ENCODE measurements around the gene MPRIP.

MPRIP gene

GRCh38 chr17:17086585-17086984, 44.3 kb downstream of the MPRIP start:
- DNase-seq = no peak
- Mint-ChIP-seq H3K4me1 (peaks cover 39% of the 10 kb centered on the region), H3K9me3 (no peaks in the 10 kb centered on the region), H3K27me3 (ENCODE audit: low read depth, poor library complexity) (no peaks in the 10 kb centered on the region), H3K4me3 (no peak overlapping the region), H3K36me3 (ENCODE audit: low read depth) (peaks cover 60% of the 10 kb centered on the region), H3K27ac (peak overlapping the region; percentile 4)
- TF ChIP-seq CTCF (IDR thresholded peaks at IDR 0.05) = no peak

- no peaks in the 10 kb centered on the region for H3K9me3 Mint-ChIP-seq
- no peaks in the 10 kb centered on the region for H3K27me3 Mint-ChIP-seq (ENCODE audit: low read depth, poor library complexity)
- H3K4me1 Mint-ChIP-seq = peaks cover 48% of the 10 kb centered on the region
- no peak overlapping the region for H3K4me3 Mint-ChIP-seq
- H3K27ac Mint-ChIP-seq = peak overlapping the region; percentile 88
- no peak for DNase-seq
- peaks cover 63% of the 10 kb centered on the region for H3K36me3 Mint-ChIP-seq (ENCODE audit: low read depth)
- no peak for TF ChIP-seq CTCF (IDR thresholded peaks at IDR 0.05)
These were observed 45.3 kb downstream of the MPRIP start for GRCh38 chr17:17087424-17088015.

GRCh38 chr17:17088086-17088485, 45.8 kb downstream of the MPRIP start:
- H3K27ac Mint-ChIP-seq = no peak overlapping the region
- peaks cover 47% of the 10 kb centered on the region for H3K4me1 Mint-ChIP-seq
- no peak for DNase-seq
- no peak overlapping the region for H3K4me3 Mint-ChIP-seq
- peaks cover 57% of the 10 kb centered on the region for H3K36me3 Mint-ChIP-seq (ENCODE audit: low read depth)
- no peaks in the 10 kb centered on the region for H3K9me3 Mint-ChIP-seq
- TF ChIP-seq CTCF (IDR thresholded peaks at IDR 0.05) = no peak
- H3K27me3 Mint-ChIP-seq (ENCODE audit: low read depth, poor library complexity) = no peaks in the 10 kb centered on the region

GRCh38 chr17:17088541-17089525, 46.6 kb downstream of the MPRIP start:
- Mint-ChIP-seq H3K4me3 (no peak overlapping the region), H3K27ac (no peak overlapping the region), H3K36me3 (ENCODE audit: low read depth) (peaks cover 51% of the 10 kb centered on the region), H3K4me1 (peaks cover 47% of the 10 kb centered on the region), H3K9me3 (no peaks in the 10 kb centered on the region), H3K27me3 (ENCODE audit: low read depth, poor library complexity) (no peaks in the 10 kb centered on the region)
- DNase-seq = no peak
- TF ChIP-seq CTCF (IDR thresholded peaks at IDR 0.05) = no peak

GRCh38 chr17:17089796-17090641, 47.8 kb downstream of the MPRIP start:
- no peak overlapping the region for H3K4me3 Mint-ChIP-seq
- H3K36me3 Mint-ChIP-seq (ENCODE audit: low read depth) = peaks cover 52% of the 10 kb centered on the region
- H3K27me3 Mint-ChIP-seq (ENCODE audit: low read depth, poor library complexity) = no peaks in the 10 kb centered on the region
- H3K4me1 Mint-ChIP-seq = peaks cover 43% of the 10 kb centered on the region
- H3K9me3 Mint-ChIP-seq = no peaks in the 10 kb centered on the region
- H3K27ac Mint-ChIP-seq = no peak overlapping the region
- no peak for TF ChIP-seq CTCF (IDR thresholded peaks at IDR 0.05)
- DNase-seq = no peak
